HFFc6 (cell line): ENCODE results near the gene QDPR. TPM values are rescaled to one million over a fixed set of nuclear protein-coding genes. Genes with fewer than 3 reads are reported as not detected.

Experiments
- DNase-seq: peaks from one replicate; pipeline ENCODE4 v3.0.0-alpha.2; 2018
- H3K27ac Mint-ChIP-seq: 2 replicates; pipeline ENCODE4 v1.8.0; 2020; ENCODE audit warnings: mild to moderate bottlenecking, mixed read lengths
- H3K27me3 Mint-ChIP-seq: 2 replicates; pipeline ENCODE4 v1.8.0; 2021; ENCODE audit warnings: mild to moderate bottlenecking, moderate library complexity, mixed read lengths; ENCODE audit not compliant: insufficient read depth
- H3K36me3 Mint-ChIP-seq: 2 replicates; pipeline ENCODE4 v1.8.0; 2021; ENCODE audit warnings: low read depth, mixed read lengths
- H3K4me1 Mint-ChIP-seq: 2 replicates; pipeline ENCODE4 v1.8.0; 2020; ENCODE audit warnings: low read depth, mixed read lengths
- H3K4me3 Mint-ChIP-seq: 2 replicates; pipeline ENCODE4 v1.8.0; 2020; ENCODE audit warnings: mild to moderate bottlenecking, moderate library complexity, mixed read lengths
- H3K9me3 Mint-ChIP-seq: 2 replicates; pipeline ENCODE4 v1.8.0; 2020; ENCODE audit warnings: mild to moderate bottlenecking, mixed read lengths
- total RNA-seq, 6 experiments: library from RNA; stranded (reverse); fragmentation: NEBNext Ultra II Directional; extraction: Animal tissue kit (Norgen Biotek cat#: 25700); gene quantifications; 2 replicates in 1 of 6; 3 replicates in 5 of 6; pipeline ENCODE4 v1.2.3, GENCODE V29; 2021
- TF ChIP-seq, protein P1 (sequence below): fragments of 200-600 bp; sonication (generic); IDR thresholded peaks from 2 replicates; pipeline ENCODE4 v1.5.0; 2021; ENCODE audit warnings: antibody characterized with exemption, mild to moderate bottlenecking

Gene QDPR
- total RNA-seq, 6 experiments from 2014 or later = 39.0 to 49.0 (median 43.6) TPM

DNA sequence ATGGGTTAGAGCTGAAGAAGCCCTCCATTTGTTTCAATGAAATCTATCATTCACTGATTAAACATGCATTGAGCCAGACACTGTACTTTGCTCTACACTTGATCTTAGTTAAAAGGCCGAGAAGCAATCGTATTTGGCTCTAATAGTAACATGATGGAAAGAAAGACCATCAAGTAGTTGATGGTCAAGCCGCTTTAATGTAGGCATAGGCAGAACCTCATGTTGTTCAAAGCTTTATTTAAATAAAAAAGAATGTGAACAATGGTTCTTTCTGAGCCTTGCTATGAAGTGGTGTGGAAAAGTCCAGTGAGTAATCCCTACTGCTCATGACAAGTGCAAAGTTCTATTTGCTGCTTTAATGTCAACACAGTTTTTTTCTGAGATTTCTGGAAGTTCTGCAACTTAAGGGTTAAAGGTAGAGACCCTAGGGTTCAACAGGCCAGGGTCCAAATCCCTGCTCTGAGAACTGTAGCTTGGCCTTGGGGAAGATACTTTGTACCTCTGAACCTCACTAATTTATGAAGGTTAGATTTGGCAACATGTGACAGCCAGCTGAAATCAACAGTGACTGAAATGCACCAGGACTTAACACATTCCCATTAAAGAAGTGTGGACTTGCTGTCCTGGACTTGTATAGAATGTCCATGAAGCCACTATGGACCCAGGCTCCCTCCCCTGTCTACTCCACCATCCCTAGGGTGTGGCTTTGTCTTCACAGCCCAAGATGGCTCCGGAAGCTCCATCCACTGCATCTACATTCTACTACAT is 47.2 kb upstream of the QDPR start:
- TF ChIP-seq, protein P1, sequence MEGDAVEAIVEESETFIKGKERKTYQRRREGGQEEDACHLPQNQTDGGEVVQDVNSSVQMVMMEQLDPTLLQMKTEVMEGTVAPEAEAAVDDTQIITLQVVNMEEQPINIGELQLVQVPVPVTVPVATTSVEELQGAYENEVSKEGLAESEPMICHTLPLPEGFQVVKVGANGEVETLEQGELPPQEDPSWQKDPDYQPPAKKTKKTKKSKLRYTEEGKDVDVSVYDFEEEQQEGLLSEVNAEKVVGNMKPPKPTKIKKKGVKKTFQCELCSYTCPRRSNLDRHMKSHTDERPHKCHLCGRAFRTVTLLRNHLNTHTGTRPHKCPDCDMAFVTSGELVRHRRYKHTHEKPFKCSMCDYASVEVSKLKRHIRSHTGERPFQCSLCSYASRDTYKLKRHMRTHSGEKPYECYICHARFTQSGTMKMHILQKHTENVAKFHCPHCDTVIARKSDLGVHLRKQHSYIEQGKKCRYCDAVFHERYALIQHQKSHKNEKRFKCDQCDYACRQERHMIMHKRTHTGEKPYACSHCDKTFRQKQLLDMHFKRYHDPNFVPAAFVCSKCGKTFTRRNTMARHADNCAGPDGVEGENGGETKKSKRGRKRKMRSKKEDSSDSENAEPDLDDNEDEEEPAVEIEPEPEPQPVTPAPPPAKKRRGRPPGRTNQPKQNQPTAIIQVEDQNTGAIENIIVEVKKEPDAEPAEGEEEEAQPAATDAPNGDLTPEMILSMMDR = no peak
- no peak overlapping the region for H3K27ac Mint-ChIP-seq
- no peak for DNase-seq

DNA sequence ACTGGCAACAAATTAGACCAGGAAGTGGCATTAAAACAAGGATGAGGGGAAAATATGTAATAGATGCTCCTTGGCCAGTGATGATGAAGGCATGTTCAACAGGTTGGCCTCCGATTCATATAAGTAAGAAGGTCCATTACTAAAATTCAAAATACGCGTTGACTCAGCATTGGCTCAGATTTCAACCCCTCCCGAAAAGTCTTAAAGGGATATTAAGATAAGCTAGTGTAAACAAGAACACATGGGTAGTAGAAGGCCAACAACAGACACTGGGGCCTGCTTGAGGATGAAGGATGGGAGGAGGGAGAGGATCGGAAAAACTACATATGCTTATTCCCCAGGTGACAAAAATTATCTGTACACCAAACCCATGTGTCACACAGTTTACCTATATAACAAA is 46.0 kb upstream of the QDPR start:
- Mint-ChIP-seq H3K27me3 (peaks cover 9% of the 10 kb centered on the region), H3K27ac (no peak overlapping the region), H3K4me1 (peaks cover 20% of the 10 kb centered on the region), H3K9me3 (no peaks in the 10 kb centered on the region), H3K36me3 (no peaks in the 10 kb centered on the region), H3K4me3 (no peak overlapping the region)
- TF ChIP-seq, protein P1 = no peak
- no peak for DNase-seq

More for the DNA sequence above, 47.2 kb upstream of the QDPR start:
- Mint-ChIP-seq H3K36me3 (no peaks in the 10 kb centered on the region), H3K27me3 (peaks cover 9% of the 10 kb centered on the region), H3K4me3 (no peak overlapping the region), H3K4me1 (peaks cover 20% of the 10 kb centered on the region), H3K9me3 (no peaks in the 10 kb centered on the region)

DNA sequence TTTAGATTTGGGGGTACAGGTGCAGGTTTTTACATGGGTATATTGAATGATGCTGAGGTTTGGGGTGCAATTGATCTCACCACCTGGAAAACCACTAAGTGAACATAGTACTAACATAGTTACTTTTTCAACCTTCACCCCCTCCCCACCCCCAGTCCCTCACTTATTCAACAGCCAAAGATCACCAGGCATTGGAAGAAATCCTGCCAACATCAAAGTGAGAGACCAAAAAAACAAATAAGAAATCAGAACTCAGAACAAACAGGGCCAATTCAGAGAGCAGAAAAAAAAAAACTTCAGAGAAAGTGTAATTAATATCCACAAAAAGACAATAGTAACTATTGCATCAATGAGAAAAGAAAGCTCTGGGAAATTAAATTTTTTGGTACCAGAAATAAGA is 44.6 kb upstream of the QDPR start:
- Mint-ChIP-seq H3K27ac (no peak overlapping the region), H3K4me1 (peaks cover 12% of the 10 kb centered on the region), H3K27me3 (peaks cover 11% of the 10 kb centered on the region), H3K36me3 (no peaks in the 10 kb centered on the region), H3K4me3 (no peak overlapping the region), H3K9me3 (no peaks in the 10 kb centered on the region)
- DNase-seq = no peak
- TF ChIP-seq, protein P1 = no peak

DNA sequence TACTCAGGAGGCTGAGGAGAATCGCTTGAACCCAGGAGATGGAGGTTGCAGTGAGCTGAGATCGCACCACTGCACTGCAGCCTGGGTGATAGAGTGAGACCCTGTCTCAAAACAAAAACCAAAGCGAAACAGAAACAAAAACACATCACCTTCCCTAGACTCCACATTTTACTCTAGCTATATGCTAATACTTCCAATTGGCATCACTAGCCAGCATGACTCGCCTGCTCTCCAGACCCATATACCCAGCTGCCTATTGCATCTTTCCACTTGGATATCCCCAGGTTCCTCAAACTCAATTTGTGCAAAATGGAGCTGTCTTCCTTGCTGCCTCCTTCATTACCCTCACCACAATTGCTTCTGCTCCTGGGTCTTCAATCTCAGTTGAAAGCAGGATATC is 42.7 kb upstream of the QDPR start:
- no peaks in the 10 kb centered on the region for H3K9me3 Mint-ChIP-seq
- TF ChIP-seq, protein P1 = no peak
- no peak overlapping the region for H3K4me3 Mint-ChIP-seq
- no peaks in the 10 kb centered on the region for H3K36me3 Mint-ChIP-seq
- peaks cover 4% of the 10 kb centered on the region; the same call in 1 of the 2 replicates for H3K4me1 Mint-ChIP-seq
- DNase-seq = no peak
- H3K27me3 Mint-ChIP-seq = peaks cover 11% of the 10 kb centered on the region
- H3K27ac Mint-ChIP-seq = no peak overlapping the region

DNA sequence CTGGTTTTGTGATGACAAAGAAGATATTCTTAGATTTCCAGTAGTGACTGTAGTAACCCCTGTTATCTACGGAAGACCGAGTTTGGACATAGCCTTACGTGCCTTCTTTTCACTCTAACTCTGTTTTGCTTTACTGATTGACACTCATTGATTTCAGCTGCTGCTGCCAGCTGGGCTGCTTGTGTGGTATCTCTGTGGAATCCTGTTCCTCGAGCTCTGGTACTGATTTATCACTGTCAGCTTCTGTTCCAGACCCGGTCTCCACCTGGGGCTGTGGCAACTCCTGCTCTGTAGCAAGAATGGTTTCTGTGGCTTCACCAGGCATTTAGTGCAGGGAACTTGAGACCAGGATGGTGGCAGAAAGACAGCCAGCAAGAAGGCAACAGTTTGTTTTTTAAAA is 40.5 kb upstream of the QDPR start:
- H3K27ac Mint-ChIP-seq = no peak overlapping the region
- no peaks in the 10 kb centered on the region for H3K36me3 Mint-ChIP-seq
- H3K27me3 Mint-ChIP-seq = peaks cover 11% of the 10 kb centered on the region
- H3K4me1 Mint-ChIP-seq = no peaks in the 10 kb centered on the region
- no peak for DNase-seq
- H3K9me3 Mint-ChIP-seq = no peaks in the 10 kb centered on the region
- no peak overlapping the region for H3K4me3 Mint-ChIP-seq
- TF ChIP-seq, protein P1 = no peak
